ENCODE data around the gene EYA3. TPM values are rescaled to one million over a fixed set of nuclear protein-coding genes. Genes with fewer than 3 reads are reported as not detected.
A peak's percentile ranks its signal among the peaks of the same experiment; 100 is the strongest.

Gene EYA3
- total RNA-seq, 1 experiment from 2014 or later, result 13.0 TPM

GRCh38 chr1:28126212-28126611 is 37.8 kb upstream of the EYA3 start:
- Histone ChIP-seq H3K4me1 (replicated peaks) (peaks cover 38% of the 10 kb centered on the region), H3K27ac (no peak overlapping the region), H3K36me3 (no peaks in the 10 kb centered on the region), H3K9me3 (replicated peaks) (no peaks in the 10 kb centered on the region), H3K4me3 (no peak overlapping the region), H3K27me3 (replicated peaks) (no peaks in the 10 kb centered on the region)
- DNase-seq (ENCODE audit: low read depth in 1 of 2, low spot score in 2 of 2), result no peak

- peak; percentile 68 to 73 for DNase-seq (ENCODE audit: low read depth in 1 of 2, low spot score in 2 of 2)
- H3K27ac ChIP-seq, result peak overlapping the region; percentile 63
These were observed 35.1 kb upstream of the EYA3 start for GRCh38 chr1:28123461-28123961.

GRCh38 chr1:28122183-28122582 is 33.8 kb upstream of the EYA3 start:
- peak overlapping the region; percentile 63 for H3K27ac ChIP-seq
- no peak overlapping the region for H3K4me3 ChIP-seq
- H3K4me1 ChIP-seq (replicated peaks), result peaks cover 27% of the 10 kb centered on the region
- no peaks in the 10 kb centered on the region for H3K36me3 ChIP-seq
- H3K27me3 ChIP-seq (replicated peaks), result no peaks in the 10 kb centered on the region
- DNase-seq (ENCODE audit: low read depth in 1 of 2, low spot score in 2 of 2), result peak; percentile 64 to 79
- no peaks in the 10 kb centered on the region for H3K9me3 ChIP-seq (replicated peaks)

More at GRCh38 chr1:28123461-28123961, 35.1 kb upstream of the EYA3 start:
- no peaks in the 10 kb centered on the region for H3K27me3 ChIP-seq (replicated peaks)
- no peaks in the 10 kb centered on the region for H3K36me3 ChIP-seq
- H3K4me1 ChIP-seq (replicated peaks), result peaks cover 27% of the 10 kb centered on the region
- no peaks in the 10 kb centered on the region for H3K9me3 ChIP-seq (replicated peaks)
- no peak overlapping the region for H3K4me3 ChIP-seq

- no peak for DNase-seq (ENCODE audit: low read depth in 1 of 2, low spot score in 2 of 2)
- H3K9me3 ChIP-seq (replicated peaks), result no peaks in the 10 kb centered on the region
- peaks cover 27% of the 10 kb centered on the region for H3K4me1 ChIP-seq (replicated peaks)
- H3K36me3 ChIP-seq, result no peaks in the 10 kb centered on the region
- no peak overlapping the region for H3K4me3 ChIP-seq
- H3K27me3 ChIP-seq (replicated peaks), result no peaks in the 10 kb centered on the region
- H3K27ac ChIP-seq, result no peak overlapping the region
These were observed 31.1 kb upstream of the EYA3 start for GRCh38 chr1:28119556-28119955.

- DNase-seq (ENCODE audit: low read depth in 1 of 2, low spot score in 2 of 2), result no peak
- peaks cover 21% of the 10 kb centered on the region for H3K4me1 ChIP-seq (replicated peaks)
- no peak overlapping the region for H3K4me3 ChIP-seq
- H3K27ac ChIP-seq, result no peak overlapping the region
- no peaks in the 10 kb centered on the region for H3K36me3 ChIP-seq
- no peaks in the 10 kb centered on the region for H3K9me3 ChIP-seq (replicated peaks)
- H3K27me3 ChIP-seq (replicated peaks), result no peaks in the 10 kb centered on the region
These were observed 30.4 kb upstream of the EYA3 start for GRCh38 chr1:28118640-28119307.

GRCh38 chr1:28115267-28115666 is 26.9 kb upstream of the EYA3 start:
- no peak overlapping the region for H3K4me3 ChIP-seq
- H3K27me3 ChIP-seq (replicated peaks), result no peaks in the 10 kb centered on the region
- no peaks in the 10 kb centered on the region for H3K9me3 ChIP-seq (replicated peaks)
- H3K36me3 ChIP-seq, result no peaks in the 10 kb centered on the region
- no peak overlapping the region for H3K27ac ChIP-seq
- DNase-seq (ENCODE audit: low read depth in 1 of 2, low spot score in 2 of 2), result no peak
- H3K4me1 ChIP-seq (replicated peaks), result peaks cover 26% of the 10 kb centered on the region

- H3K27ac ChIP-seq, result no peak overlapping the region
- no peak overlapping the region for H3K4me3 ChIP-seq
- H3K27me3 ChIP-seq (replicated peaks), result no peaks in the 10 kb centered on the region
- DNase-seq (ENCODE audit: low read depth in 1 of 2, low spot score in 2 of 2), result no peak
- H3K4me1 ChIP-seq (replicated peaks), result peaks cover 26% of the 10 kb centered on the region
- no peaks in the 10 kb centered on the region for H3K36me3 ChIP-seq
- H3K9me3 ChIP-seq (replicated peaks), result no peaks in the 10 kb centered on the region
These were observed 26.4 kb upstream of the EYA3 start for GRCh38 chr1:28114844-28115243.

- Histone ChIP-seq H3K36me3 (no peaks in the 10 kb centered on the region), H3K4me1 (replicated peaks) (peaks cover 26% of the 10 kb centered on the region), H3K27ac (peak overlapping the region; percentile 15; the same call in 1 of the 2 replicates), H3K9me3 (replicated peaks) (no peaks in the 10 kb centered on the region), H3K4me3 (no peak overlapping the region), H3K27me3 (replicated peaks) (no peaks in the 10 kb centered on the region)
- DNase-seq (ENCODE audit: low read depth in 1 of 2, low spot score in 2 of 2), result no peak
These were observed 24.8 kb upstream of the EYA3 start for GRCh38 chr1:28113242-28113572.

- DNase-seq (ENCODE audit: low read depth in 1 of 2, low spot score in 2 of 2), result peak; percentile 70 to 72
- peak overlapping the region; percentile 15; the same call in 1 of the 2 replicates for H3K27ac ChIP-seq
These were observed 24.2 kb upstream of the EYA3 start for GRCh38 chr1:28112388-28113241.

GRCh38 chr1:28111157-28111556 is 22.7 kb upstream of the EYA3 start:
- peak overlapping the region; percentile 11 for H3K27ac ChIP-seq
- no peaks in the 10 kb centered on the region for H3K9me3 ChIP-seq (replicated peaks)
- H3K27me3 ChIP-seq (replicated peaks), result no peaks in the 10 kb centered on the region
- H3K4me3 ChIP-seq, result no peak overlapping the region
- DNase-seq (ENCODE audit: low read depth in 1 of 2, low spot score in 2 of 2), result no peak
- peaks cover 26% of the 10 kb centered on the region for H3K4me1 ChIP-seq (replicated peaks)
- H3K36me3 ChIP-seq, result no peaks in the 10 kb centered on the region

More at GRCh38 chr1:28112388-28113241, 24.2 kb upstream of the EYA3 start:
- Histone ChIP-seq H3K4me3 (no peak overlapping the region), H3K36me3 (no peaks in the 10 kb centered on the region), H3K9me3 (replicated peaks) (no peaks in the 10 kb centered on the region), H3K4me1 (replicated peaks) (peaks cover 26% of the 10 kb centered on the region), H3K27me3 (replicated peaks) (no peaks in the 10 kb centered on the region)

- Histone ChIP-seq H3K4me1 (replicated peaks) (peaks cover 30% of the 10 kb centered on the region), H3K4me3 (no peak overlapping the region), H3K27ac (peak overlapping the region; percentile 11), H3K9me3 (replicated peaks) (no peaks in the 10 kb centered on the region), H3K36me3 (no peaks in the 10 kb centered on the region), H3K27me3 (replicated peaks) (no peaks in the 10 kb centered on the region)
- DNase-seq (ENCODE audit: low read depth in 1 of 2, low spot score in 2 of 2), result peak in 1 of 2 experiments; percentile 38
These were observed 22.1 kb upstream of the EYA3 start for GRCh38 chr1:28110555-28110954.

GRCh38 chr1:28109639-28110038 is 21.2 kb upstream of the EYA3 start:
- Histone ChIP-seq H3K36me3 (no peaks in the 10 kb centered on the region), H3K27ac (no peak overlapping the region), H3K4me3 (no peak overlapping the region), H3K4me1 (replicated peaks) (peaks cover 39% of the 10 kb centered on the region), H3K27me3 (replicated peaks) (no peaks in the 10 kb centered on the region), H3K9me3 (replicated peaks) (no peaks in the 10 kb centered on the region)
- DNase-seq (ENCODE audit: low read depth in 1 of 2, low spot score in 2 of 2), result no peak

- Histone ChIP-seq H3K4me3 (no peak overlapping the region), H3K9me3 (replicated peaks) (no peaks in the 10 kb centered on the region), H3K27me3 (replicated peaks) (no peaks in the 10 kb centered on the region), H3K4me1 (replicated peaks) (peaks cover 37% of the 10 kb centered on the region), H3K27ac (no peak overlapping the region), H3K36me3 (no peaks in the 10 kb centered on the region)
- no peak for DNase-seq (ENCODE audit: low read depth in 1 of 2, low spot score in 2 of 2)
These were observed 19.6 kb upstream of the EYA3 start for GRCh38 chr1:28108001-28108400.

- no peaks in the 10 kb centered on the region for H3K36me3 ChIP-seq
- peaks cover 14% of the 10 kb centered on the region for H3K4me1 ChIP-seq (replicated peaks)
- H3K27ac ChIP-seq, result no peak overlapping the region
- DNase-seq (ENCODE audit: low read depth in 1 of 2, low spot score in 2 of 2), result peak in 1 of 2 experiments; percentile 45
- no peaks in the 10 kb centered on the region for H3K9me3 ChIP-seq (replicated peaks)
- no peak overlapping the region for H3K4me3 ChIP-seq
- H3K27me3 ChIP-seq (replicated peaks), result no peaks in the 10 kb centered on the region
These were observed 16.6 kb upstream of the EYA3 start for GRCh38 chr1:28104866-28105467.

Measured in SJSA1 (cell line).